C4-2B (cell line): ENCODE measurements around the gene CD6.
"Not testable (repeated sequence)": the region's sequence is repeated elsewhere in the genome, so short reads cannot be mapped to it uniquely, and the experiment has no call there.

Source experiments
- H3K27ac ChIP-seq: fragments of 450-650 bp; 2 replicates; pipeline ENCODE4 v1.5.1; 2017
- CTCF ChIP-seq: fragments of 450-650 bp; conservative IDR thresholded peaks from 2 replicates; pipeline ENCODE4 v1.5.1; 2017; ENCODE audit warnings: mild to moderate bottlenecking
- ZFX ChIP-seq: fragments of 450-650 bp; IDR thresholded peaks from 2 replicates; pipeline ENCODE4 v1.6.1; 2017

Gene CD6

GRCh38 chr11:61059260-61059752 lies 87.8 kb downstream of the CD6 start:
- TF ChIP-seq ZFX (no peak), CTCF (no peak)
- H3K27ac ChIP-seq = no peak overlapping the region

DNA sequence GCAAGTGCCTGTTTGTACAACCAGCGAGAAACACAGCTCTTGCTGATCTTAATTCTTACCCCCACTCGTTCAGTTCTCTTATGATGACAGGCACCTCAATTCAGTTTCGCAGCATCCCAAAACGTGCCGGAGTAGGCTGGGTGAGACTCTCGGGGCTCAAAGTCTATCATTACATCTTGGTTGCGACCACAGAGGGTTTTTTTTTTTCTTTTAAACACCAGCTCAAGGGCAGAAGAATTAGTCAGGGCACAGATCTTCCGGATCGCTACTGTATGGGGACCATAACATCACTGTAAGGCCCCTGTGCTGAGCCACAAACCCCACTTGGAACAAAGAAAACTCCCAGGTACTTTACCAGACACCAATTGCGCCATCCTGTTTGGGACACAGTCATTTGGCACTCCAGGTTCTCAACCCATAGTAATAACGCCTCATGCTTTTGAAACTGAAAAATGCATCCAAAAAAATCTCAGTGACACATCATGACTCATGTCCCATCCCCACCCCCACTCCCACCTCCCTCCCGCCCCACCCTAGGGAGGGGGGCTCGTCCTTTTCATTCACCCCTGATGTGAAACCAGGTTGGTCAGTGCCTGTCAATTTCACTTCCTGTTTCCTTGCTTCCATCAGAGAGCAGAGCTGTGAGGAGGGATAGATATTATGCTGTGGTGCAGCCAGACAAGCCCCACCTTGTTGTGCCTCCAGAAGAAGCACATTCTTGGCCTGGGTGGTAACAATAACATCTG lies 89.8 kb downstream of the CD6 start:
- H3K27ac ChIP-seq = no peak overlapping the region
- TF ChIP-seq CTCF (no peak), ZFX (no peak)

DNA sequence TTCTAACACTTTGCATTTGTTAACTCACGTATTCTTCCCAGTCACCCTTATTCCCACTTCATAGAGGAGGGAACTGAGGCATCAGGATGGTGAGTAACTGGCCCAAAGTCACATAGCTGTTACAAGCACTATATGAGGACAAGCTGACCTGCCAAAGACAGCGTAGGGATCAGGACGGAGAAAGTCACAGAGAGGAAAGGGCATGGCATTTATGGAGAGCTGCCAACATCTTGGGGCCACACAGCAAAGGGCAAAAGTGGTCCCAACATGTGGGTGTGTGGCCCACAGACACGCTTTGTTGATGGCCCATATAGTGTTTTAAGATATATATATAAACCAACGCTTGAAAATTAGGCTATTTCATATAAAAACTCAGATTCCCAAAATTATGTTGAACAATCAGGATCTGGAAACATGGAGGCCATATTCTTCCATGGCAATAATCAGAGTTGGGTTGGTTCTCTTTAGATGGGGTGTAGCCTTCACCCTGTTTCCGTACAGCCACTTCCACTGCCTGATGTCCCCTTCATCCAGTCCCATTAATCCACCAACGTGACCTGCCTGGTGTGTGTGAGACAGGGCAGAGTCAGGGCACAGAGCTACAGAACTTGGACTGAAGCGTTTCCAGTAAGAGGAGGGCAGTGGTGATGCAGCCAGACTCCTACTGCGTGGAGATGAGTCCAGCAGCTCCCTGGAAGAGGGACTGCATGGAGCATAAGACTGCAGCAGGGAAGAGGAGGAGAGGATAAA lies 90.9 kb downstream of the CD6 start:
- H3K27ac ChIP-seq = no peak overlapping the region
- TF ChIP-seq CTCF (no peak), ZFX (no peak)

DNA sequence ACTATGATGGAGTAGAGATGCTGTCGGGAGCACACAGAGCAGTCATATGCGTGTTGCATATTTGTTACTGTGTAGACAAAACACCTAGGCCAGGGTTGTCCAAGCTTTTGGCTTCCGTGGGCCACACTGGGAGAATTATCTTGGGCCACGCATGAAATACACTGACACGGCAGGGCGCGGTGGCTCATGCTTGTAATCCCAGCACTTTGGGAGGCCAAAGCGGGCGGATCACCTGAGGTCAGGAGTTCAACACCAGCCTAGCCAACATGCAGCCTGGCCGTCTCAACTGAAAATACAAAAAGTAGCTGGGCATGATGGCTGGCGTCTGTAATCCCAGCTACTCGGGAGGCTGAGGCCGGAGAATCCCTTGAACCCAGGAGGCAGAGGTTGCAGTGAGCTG lies 93.8 kb downstream of the CD6 start:
- H3K27ac ChIP-seq = not testable (repeated sequence)

GRCh38 chr11:61065955-61066638 lies 94.6 kb downstream of the CD6 start:
- H3K27ac ChIP-seq = no peak overlapping the region
- no peak for TF ChIP-seq ZFX
- TF ChIP-seq CTCF = no peak

DNA sequence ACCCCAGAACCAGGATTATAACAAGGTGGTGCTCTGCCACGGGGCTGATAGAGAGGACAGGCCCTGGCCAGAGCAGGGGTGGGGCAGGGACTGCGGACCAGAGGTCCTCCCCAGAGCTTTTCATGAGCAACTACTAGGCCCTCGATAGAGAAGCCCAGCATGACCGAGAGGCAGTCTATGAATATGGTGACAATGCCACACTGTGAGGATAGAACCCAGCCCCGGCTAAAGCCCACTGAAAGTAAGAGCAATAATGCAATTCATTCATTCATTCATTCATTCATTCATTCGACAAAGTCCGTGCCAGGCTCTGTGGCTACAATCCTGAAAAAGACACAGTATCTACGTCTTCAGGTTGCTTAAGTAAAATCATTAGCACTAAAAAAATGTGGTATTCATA lies 95.2 kb downstream of the CD6 start:
- H3K27ac ChIP-seq = no peak overlapping the region
- TF ChIP-seq CTCF = no peak
- no peak for TF ChIP-seq ZFX

- no peak overlapping the region for H3K27ac ChIP-seq
- TF ChIP-seq ZFX (no peak), CTCF (no peak)
Measured at GRCh38 chr11:61067782-61068446, 96.4 kb downstream of the CD6 start.
